HCT116 (cell line): ENCODE results near the gene ART5. TPM values are rescaled to one million over a fixed set of nuclear protein-coding genes. Genes with fewer than 3 reads are reported as not detected.

ENCODE experiments used
- ATAC-seq: fragments of 200-7000 bp; cut with Tn5 transposase; 2 replicates; pipeline ENCODE4 v1.9.1; 2020; ENCODE audit warnings: mild to moderate bottlenecking, moderate library complexity
- BruUV-seq: library from RNA; stranded (reverse); fragments of 400-500 nt; replicated peaks from 2 replicates; lab custom pipeline; 2021; lab: Mats Ljungman, UMichigan
- CTCF ChIA-PET: fragments of 300-600 bp; sonication (Branson Sonifier 250); formaldehyde crosslinking; loops from one replicate; lab custom pipeline; 2021; ENCODE audit warnings: antibody characterized with exemption; lab: Charles Lee
- POLR2A ChIA-PET: fragments of 300-600, 350-600 bp; sonication (Branson Sonifier 250); formaldehyde crosslinking; loops from one replicate; lab custom pipeline; 2021; ENCODE audit warnings: antibody characterized with exemption; lab: Charles Lee
- RAD21 ChIA-PET, 2 experiments: fragments of 300-600 bp; sonication (Branson Sonifier 250); formaldehyde crosslinking; loops; one replicate each; lab custom pipeline; 2023; ENCODE audit warnings: low total read pairs in 2 of 2; ENCODE audit not compliant: uncharacterized antibody in 2 of 2, unreplicated experiment in 2 of 2, low non-redundant PET in 1 of 2; lab: Charles Lee
- DNase-seq: peaks from one replicate; pipeline ENCODE4 v3.0.0-alpha.2; 2010; ENCODE audit warnings: low read depth, low spot score
- H2AFZ ChIP-seq: fragments of 200-600 bp; shearing (Covaris generic), sonication (generic); 2 replicates; pipeline ENCODE4 v1.6.1; 2017; ENCODE audit warnings: low read depth, mixed run types, mixed read lengths, antibody characterized with exemption, low read length; ENCODE audit not compliant: poor library complexity, severe bottlenecking
- H3K27ac ChIP-seq: 2 replicates; pipeline ENCODE4 v1.5.1; 2012; ENCODE audit warnings: low read depth, low read length
- H3K27me3 ChIP-seq: fragments of 200-600 bp; sonication (generic); 2 replicates; pipeline ENCODE4 v1.6.1; 2016; ENCODE audit warnings: mixed run types, low read length, mixed read lengths; ENCODE audit not compliant: insufficient read depth
- H3K36me3 ChIP-seq, 2 experiments: fragments of 200-500 bp in 1 of 2; fragments of 200-600 bp in 1 of 2; sonication (Bioruptor generic) in 1 of 2; sonication (generic) in 1 of 2; 2 replicates each; pipeline versions ENCODE4 v1.5.1 to v1.6.1; 2014 to 2016; ENCODE audit warnings: low read length in 2 of 2, inconsistent platforms in 1 of 2, mixed read lengths in 1 of 2, mixed run types in 1 of 2; ENCODE audit not compliant: insufficient read depth in 2 of 2, control insufficient read depth in 1 of 2
- H3K4me1 ChIP-seq, 2 experiments: fragments of 200-600 bp in 1 of 2; sonication (generic) in 1 of 2; 2 replicates each; pipeline versions ENCODE4 v1.5.1 to v1.6.1; 2012 to 2017; ENCODE audit warnings: low read length in 2 of 2, inconsistent platforms in 1 of 2, mild to moderate bottlenecking in 1 of 2, mixed read lengths in 1 of 2, mixed run types in 1 of 2, moderate library complexity in 1 of 2; ENCODE audit not compliant: insufficient read depth in 2 of 2, control insufficient read depth in 1 of 2
- H3K4me2 ChIP-seq: fragments of 200-600 bp; sonication (generic); 2 replicates; pipeline ENCODE4 v1.6.1; 2017; ENCODE audit warnings: mixed run types, low read length, mixed read lengths
- H3K4me3 ChIP-seq, 2 experiments: fragments of 200-600 bp in 1 of 2; sonication (generic) in 1 of 2; replicated peaks in 1 of 2; 2 replicates each; pipeline ENCODE4 v1.5.1; 2011 to 2016; ENCODE audit warnings: low read length in 2 of 2, control low read depth in 1 of 2, low read depth in 1 of 2, mild to moderate bottlenecking in 1 of 2, mixed read lengths in 1 of 2, mixed run types in 1 of 2
- H3K79me2 ChIP-seq: fragments of 200-600 bp; sonication (generic); 2 replicates; pipeline ENCODE4 v1.6.1; 2017; ENCODE audit warnings: mild to moderate bottlenecking, mixed run types, low read length, moderate library complexity, mixed read lengths; ENCODE audit not compliant: insufficient read depth
- H3K9ac ChIP-seq: fragments of 200-600 bp; sonication (generic); 2 replicates; pipeline ENCODE4 v1.6.1; 2016; ENCODE audit warnings: low read length, mixed read lengths
- H3K9me2 ChIP-seq: fragments of 200-600 bp; sonication (generic), shearing (Covaris generic); 2 replicates; pipeline ENCODE4 v1.6.1; 2017; ENCODE audit warnings: mixed run types, mild to moderate bottlenecking, moderate library complexity; ENCODE audit not compliant: insufficient read depth
- H3K9me3 ChIP-seq, 2 experiments: fragments of 200-500 bp in 1 of 2; fragments of 200-600 bp in 1 of 2; sonication (Bioruptor generic) in 1 of 2; sonication (generic) in 1 of 2; 2 replicates each; pipeline ENCODE4 v1.6.1; 2014 to 2017; ENCODE audit warnings: low read length in 2 of 2, mixed read lengths in 2 of 2, inconsistent platforms in 1 of 2, low read depth in 1 of 2, mild to moderate bottlenecking in 1 of 2, mixed run types in 1 of 2, moderate library complexity in 1 of 2; ENCODE audit not compliant: control insufficient read depth in 1 of 2, insufficient read depth in 1 of 2
- H4K20me1 ChIP-seq: fragments of 200-600 bp; sonication (generic), shearing (Covaris generic); 2 replicates; pipeline ENCODE4 v1.6.1; 2017; ENCODE audit warnings: mixed run types, mild to moderate bottlenecking, moderate library complexity; ENCODE audit not compliant: insufficient read depth
- CEBPB ChIP-seq: IDR thresholded peaks from 2 replicates; pipeline ENCODE4 v1.6.1; 2012; ENCODE audit warnings: low read depth
- EGR1 ChIP-seq: IDR thresholded peaks from 2 replicates; pipeline ENCODE4 v1.6.1; 2012; ENCODE audit warnings: low read depth
- ELF1 ChIP-seq: IDR thresholded peaks from 2 replicates; pipeline ENCODE4 v1.6.1; 2012; ENCODE audit warnings: low read depth, borderline replicate concordance
- EZH2 ChIP-seq: fragments of 200-600 bp; sonication (generic); IDR thresholded peaks from 2 replicates; pipeline ENCODE4 v1.6.1; 2017; ENCODE audit warnings: antibody characterized with exemption, mixed run types
- FOSL1 ChIP-seq: IDR thresholded peaks from 2 replicates; pipeline ENCODE4 v1.6.1; 2012; ENCODE audit warnings: low read depth
- JUND ChIP-seq: IDR thresholded peaks from 2 replicates; pipeline ENCODE4 v1.6.1; 2012
- POLR2A ChIP-seq: IDR thresholded peaks from 2 replicates; pipeline ENCODE4 v1.7.0; 2011; ENCODE audit warnings: borderline replicate concordance; ENCODE audit not compliant: insufficient read depth, insufficient read length; ENCODE audit errors: extremely low read depth
- POLR2AphosphoS5 ChIP-seq: IDR thresholded peaks from 2 replicates; pipeline ENCODE4 v1.6.1; 2011; ENCODE audit warnings: mild to moderate bottlenecking, low read depth, low read length, moderate library complexity
- SP1 ChIP-seq: IDR thresholded peaks from 2 replicates; pipeline ENCODE4 v1.6.1; 2012; ENCODE audit warnings: low read depth
- SRF ChIP-seq: IDR thresholded peaks from 2 replicates; pipeline ENCODE4 v1.6.1; 2012; ENCODE audit warnings: low read depth
- TCF7L2 ChIP-seq: IDR thresholded peaks from 2 replicates; pipeline ENCODE4 v1.7.0; 2011; ENCODE audit warnings: borderline replicate concordance, inconsistent platforms; ENCODE audit not compliant: insufficient read depth, insufficient read length; ENCODE audit errors: extremely low read depth
- ZFX ChIP-seq: fragments of 450-650 bp; IDR thresholded peaks from 2 replicates; pipeline ENCODE4 v1.6.1; 2017
- ZNF274 ChIP-seq: fragments of 200-500 bp; sonication (Bioruptor generic); IDR thresholded peaks from 2 replicates; pipeline ENCODE4 v1.6.1; 2014; ENCODE audit warnings: mild to moderate bottlenecking, low read depth, low read length, inconsistent platforms
- intact Hi-C: fragments of 100-400 bp; cut with micrococcal nuclease; formaldehyde crosslinking; loops from 2 replicates; pipeline ENCODE4 v1.10.0; 2022
- total RNA-seq: library from RNA; stranded (reverse); gene quantifications from one replicate; pipeline ENCODE4 v1.2.1, GENCODE V29; 2021; ENCODE audit not compliant: unreplicated experiment
- TF ChIP-seq, protein P1 (sequence below): IDR thresholded peaks from 2 replicates; pipeline ENCODE4 v1.6.1; 2012
- TF ChIP-seq, protein P2 (sequence below), 3 experiments: fragments of 200-600 bp in 1 of 3; sonication (generic) in 1 of 3; IDR thresholded peaks in 2 of 3; conservative IDR thresholded peaks in 1 of 3; 2 replicates each; pipeline ENCODE4 v1.5.1; 2012 to 2017; ENCODE audit warnings: low read depth in 2 of 3, low read length in 2 of 3, antibody characterized with exemption in 1 of 3, borderline replicate concordance in 1 of 3, control low read depth in 1 of 3, mild to moderate bottlenecking in 1 of 3, mixed read lengths in 1 of 3, mixed run types in 1 of 3, moderate library complexity in 1 of 3; ENCODE audit not compliant: insufficient read depth in 1 of 3
- TF ChIP-seq, protein P3 (sequence below): IDR thresholded peaks from 2 replicates; pipeline ENCODE4 v1.6.1; 2011; ENCODE audit warnings: mild to moderate bottlenecking, low read length, moderate library complexity; ENCODE audit not compliant: insufficient replicate concordance; ENCODE audit errors: extremely low read depth
- TF ChIP-seq, protein P4 (sequence below): IDR thresholded peaks from 2 replicates; pipeline ENCODE4 v1.6.1; 2012

Gene ART5
- total RNA-seq, 1 experiment from 2014 or later, result 5.6 TPM

GRCh38 chr11:3642071-3642951, 519 bp upstream of the ART5 start:
- Histone ChIP-seq H3K27me3 (no peaks in the 10 kb centered on the region), H2AFZ (no peak overlapping the region), H3K27ac (peak overlapping the region; percentile 36; the same call in 1 of the 2 replicates), H3K4me3 (peak overlapping the region; percentile 57), H3K36me3 (no peaks in the 10 kb centered on the region), H3K9ac (peak overlapping the region; percentile 53), H3K9me2 (no peaks in the 10 kb centered on the region), H3K4me1 (peaks cover 17 to 34% of the 10 kb centered on the region in 2 experiments), H3K79me2 (no peaks in the 10 kb centered on the region), H3K4me2 (peak overlapping the region; percentile 75), H4K20me1 (no peaks in the 10 kb centered on the region), H3K9me3 (no peaks in the 10 kb centered on the region)
- CTCF ChIA-PET, result interaction anchor here (0.9 kb wide), 1 partner anchor 166 kb away, joined by 3 read pairs; no protein-coding TSS in a partner anchor
- DNase-seq (peak; percentile 72), ATAC-seq (peak; percentile 94)
- RAD21 ChIA-PET, result no interaction called here
- BruUV-seq, result no TSS peak
- peak; percentile 75 for TF ChIP-seq POLR2AphosphoS5
- TF ChIP-seq FOSL1, result no peak
- no peak for TF ChIP-seq SP1
- TF ChIP-seq POLR2A, result no peak
- peak; percentile 60; the same call in 1 of the 2 replicates for TF ChIP-seq EGR1
- TF ChIP-seq, protein P1, sequence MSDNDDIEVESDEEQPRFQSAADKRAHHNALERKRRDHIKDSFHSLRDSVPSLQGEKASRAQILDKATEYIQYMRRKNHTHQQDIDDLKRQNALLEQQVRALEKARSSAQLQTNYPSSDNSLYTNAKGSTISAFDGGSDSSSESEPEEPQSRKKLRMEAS, result peak; percentile 20; the same call in 1 of the 2 replicates
- TF ChIP-seq, protein P2, sequence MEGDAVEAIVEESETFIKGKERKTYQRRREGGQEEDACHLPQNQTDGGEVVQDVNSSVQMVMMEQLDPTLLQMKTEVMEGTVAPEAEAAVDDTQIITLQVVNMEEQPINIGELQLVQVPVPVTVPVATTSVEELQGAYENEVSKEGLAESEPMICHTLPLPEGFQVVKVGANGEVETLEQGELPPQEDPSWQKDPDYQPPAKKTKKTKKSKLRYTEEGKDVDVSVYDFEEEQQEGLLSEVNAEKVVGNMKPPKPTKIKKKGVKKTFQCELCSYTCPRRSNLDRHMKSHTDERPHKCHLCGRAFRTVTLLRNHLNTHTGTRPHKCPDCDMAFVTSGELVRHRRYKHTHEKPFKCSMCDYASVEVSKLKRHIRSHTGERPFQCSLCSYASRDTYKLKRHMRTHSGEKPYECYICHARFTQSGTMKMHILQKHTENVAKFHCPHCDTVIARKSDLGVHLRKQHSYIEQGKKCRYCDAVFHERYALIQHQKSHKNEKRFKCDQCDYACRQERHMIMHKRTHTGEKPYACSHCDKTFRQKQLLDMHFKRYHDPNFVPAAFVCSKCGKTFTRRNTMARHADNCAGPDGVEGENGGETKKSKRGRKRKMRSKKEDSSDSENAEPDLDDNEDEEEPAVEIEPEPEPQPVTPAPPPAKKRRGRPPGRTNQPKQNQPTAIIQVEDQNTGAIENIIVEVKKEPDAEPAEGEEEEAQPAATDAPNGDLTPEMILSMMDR (IDR thresholded peaks at IDR 0.05 in 2 of 3, conservative IDR thresholded peaks at IDR 0.05 in 1 of 3; ENCODE audit: borderline replicate concordance in 1 of 3, insufficient read depth in 1 of 3, low read depth in 2 of 3, low read length in 2 of 3), result no peak
- TF ChIP-seq SRF, result no peak
- peak; percentile 76 for TF ChIP-seq TCF7L2
- no peak for TF ChIP-seq ZNF274
- TF ChIP-seq ZFX, result peak; percentile 32; the same call in 1 of the 2 replicates
- TF ChIP-seq EZH2, result no peak
- TF ChIP-seq JUND, result no peak
- TF ChIP-seq ELF1, result no peak
- TF ChIP-seq, protein P3, sequence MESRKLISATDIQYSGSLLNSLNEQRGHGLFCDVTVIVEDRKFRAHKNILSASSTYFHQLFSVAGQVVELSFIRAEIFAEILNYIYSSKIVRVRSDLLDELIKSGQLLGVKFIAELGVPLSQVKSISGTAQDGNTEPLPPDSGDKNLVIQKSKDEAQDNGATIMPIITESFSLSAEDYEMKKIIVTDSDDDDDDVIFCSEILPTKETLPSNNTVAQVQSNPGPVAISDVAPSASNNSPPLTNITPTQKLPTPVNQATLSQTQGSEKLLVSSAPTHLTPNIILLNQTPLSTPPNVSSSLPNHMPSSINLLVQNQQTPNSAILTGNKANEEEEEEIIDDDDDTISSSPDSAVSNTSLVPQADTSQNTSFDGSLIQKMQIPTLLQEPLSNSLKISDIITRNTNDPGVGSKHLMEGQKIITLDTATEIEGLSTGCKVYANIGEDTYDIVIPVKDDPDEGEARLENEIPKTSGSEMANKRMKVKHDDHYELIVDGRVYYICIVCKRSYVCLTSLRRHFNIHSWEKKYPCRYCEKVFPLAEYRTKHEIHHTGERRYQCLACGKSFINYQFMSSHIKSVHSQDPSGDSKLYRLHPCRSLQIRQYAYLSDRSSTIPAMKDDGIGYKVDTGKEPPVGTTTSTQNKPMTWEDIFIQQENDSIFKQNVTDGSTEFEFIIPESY, result no peak
- TF ChIP-seq, protein P4, sequence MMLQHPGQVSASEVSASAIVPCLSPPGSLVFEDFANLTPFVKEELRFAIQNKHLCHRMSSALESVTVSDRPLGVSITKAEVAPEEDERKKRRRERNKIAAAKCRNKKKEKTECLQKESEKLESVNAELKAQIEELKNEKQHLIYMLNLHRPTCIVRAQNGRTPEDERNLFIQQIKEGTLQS, result no peak
- no peak for TF ChIP-seq CEBPB
- intact Hi-C loops, result no loop called here
- POLR2A ChIA-PET, result no interaction called here
